ENCODE measurements around the gene RLIM. TPM values are rescaled to one million over a fixed set of nuclear protein-coding genes. Genes with fewer than 3 reads are reported as not detected.
A peak's percentile ranks its signal among the peaks of the same experiment; 100 is the strongest.

RLIM gene
- total RNA-seq, 1 experiment from 2014 or later = 36.4 TPM

DNA sequence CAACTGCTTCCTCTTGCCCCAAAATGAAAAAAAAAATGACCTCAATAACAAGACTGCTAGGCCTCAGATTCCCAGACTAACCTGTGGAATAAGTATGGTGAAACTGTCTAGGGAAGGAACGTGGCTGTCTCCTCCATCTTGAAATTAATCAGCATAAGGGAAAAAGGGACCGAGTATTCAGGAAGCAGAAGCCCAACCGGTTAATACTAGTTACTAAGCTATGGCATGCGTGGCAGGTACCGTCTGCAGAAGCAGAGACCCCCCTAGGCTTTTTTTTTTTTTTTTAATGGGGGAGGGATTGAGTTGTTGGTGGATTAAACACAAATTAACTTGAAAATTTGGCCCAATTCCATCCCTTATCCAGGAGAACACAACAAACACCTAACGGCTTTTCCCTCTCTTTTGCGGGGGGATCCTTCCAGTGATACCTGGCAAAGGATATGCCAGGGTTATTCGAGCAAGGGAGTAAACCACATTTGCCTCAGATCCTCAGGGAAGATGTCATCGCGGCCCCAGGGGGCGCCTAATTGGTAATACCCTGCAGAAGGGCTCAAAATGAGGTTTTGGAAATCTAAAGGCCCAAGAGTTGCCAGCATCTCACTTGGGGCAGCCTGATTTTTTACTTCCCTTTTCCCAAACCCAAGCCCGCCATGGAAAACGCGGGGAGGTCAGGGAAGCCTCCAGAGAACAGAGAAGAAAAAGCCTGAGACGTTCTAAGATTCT is 893 bp downstream of the RLIM start:
- Histone ChIP-seq H3K4me1 (ENCODE audit: control insufficient read depth in 1 of 2, insufficient read depth in 2 of 2, low read length in 2 of 2) (peaks cover 4 to 14% of the 10 kb centered on the region in 2 experiments; a peak in 1 of 4 replicates), H3K27me3 (ENCODE audit: insufficient read depth, low read length) (no peaks in the 10 kb centered on the region), H3K27ac (ENCODE audit: low read depth, low read length) (peak overlapping the region; percentile 82), H3K4me3 (replicated peaks in 1 of 2; ENCODE audit: low read depth in 1 of 2, low read length in 2 of 2) (peak overlapping the region; percentile 74 to 82), H3K4me2 (ENCODE audit: low read length) (peak overlapping the region; percentile 78), H3K36me3 (ENCODE audit: control insufficient read depth in 1 of 2, insufficient read depth in 2 of 2, low read length in 2 of 2) (peaks cover 0 to 2% of the 10 kb centered on the region in 2 experiments; a peak in 1 of 4 replicates), H2AFZ (ENCODE audit: low read depth, low read length, poor library complexity, severe bottlenecking) (no peak overlapping the region), H3K9ac (ENCODE audit: low read length) (peak overlapping the region; percentile 94), H3K79me2 (ENCODE audit: insufficient read depth, low read length) (peaks cover 56% of the 10 kb centered on the region), H3K9me2 (ENCODE audit: insufficient read depth) (no peaks in the 10 kb centered on the region), H4K20me1 (ENCODE audit: insufficient read depth) (no peaks in the 10 kb centered on the region), H3K9me3 (ENCODE audit: control insufficient read depth in 1 of 2, insufficient read depth in 1 of 2, low read depth in 1 of 2, low read length in 2 of 2) (no peaks in the 10 kb centered on the region)
- TF ChIP-seq ELF1 (IDR thresholded peaks at IDR 0.05; ENCODE audit: borderline replicate concordance, low read depth) = no peak
- TF ChIP-seq CTCF (IDR thresholded peaks at IDR 0.05 in 2 of 3, conservative IDR thresholded peaks at IDR 0.05 in 1 of 3; ENCODE audit: borderline replicate concordance in 1 of 3, insufficient read depth in 1 of 3, low read depth in 2 of 3, low read length in 2 of 3) = no peak
- TF ChIP-seq FOSL1 (IDR thresholded peaks at IDR 0.05; ENCODE audit: low read depth) = no peak
- no peak for TF ChIP-seq EZH2 (IDR thresholded peaks at IDR 0.05)
- TF ChIP-seq SP1 (IDR thresholded peaks at IDR 0.05; ENCODE audit: low read depth) = no peak
- no peak for TF ChIP-seq EGR1 (IDR thresholded peaks at IDR 0.05; ENCODE audit: low read depth)
- TF ChIP-seq YY1 (IDR thresholded peaks at IDR 0.05; ENCODE audit: extremely low read depth, insufficient replicate concordance, low read depth, low read length) = no peak
- no peak for TF ChIP-seq ZFX (IDR thresholded peaks at IDR 0.05)
- no peak for TF ChIP-seq REST (IDR thresholded peaks at IDR 0.05; ENCODE audit: low read depth)
- TF ChIP-seq POLR2A (IDR thresholded peaks at IDR 0.05; ENCODE audit: borderline replicate concordance, extremely low read depth, insufficient read depth, insufficient read length) = no peak
- no peak for TF ChIP-seq ZNF274 (IDR thresholded peaks at IDR 0.05; ENCODE audit: low read depth, low read length)
- TF ChIP-seq CEBPB (IDR thresholded peaks at IDR 0.05; ENCODE audit: low read depth) = no peak
- no peak for TF ChIP-seq EZH2phosphoT487 (IDR thresholded peaks at IDR 0.05; ENCODE audit: borderline replicate concordance)
- no peak for TF ChIP-seq MAX (IDR thresholded peaks at IDR 0.05)
- no TSS peak for BruUV-seq (replicated peaks)
- ChIA-PET RAD21 (ENCODE audit: low non-redundant PET in 1 of 2, low total read pairs in 2 of 2, uncharacterized antibody in 2 of 2, unreplicated experiment in 2 of 2) (no interaction called here), CTCF (no interaction called here), POLR2A (no interaction called here)
- intact Hi-C loops (cut with micrococcal nuclease) = no loop called here
- DNase-seq (ENCODE audit: low read depth, low spot score) (no peak), ATAC-seq (no peak)

Measured in HCT116 (cell line).